ENCODE measurements around the gene OTUD4. TPM values are rescaled to one million over a fixed set of nuclear protein-coding genes. Genes with fewer than 3 reads are reported as not detected.
"Not testable (repeated sequence)": the region's sequence is repeated elsewhere in the genome, so short reads cannot be mapped to it uniquely, and the experiment has no call there.

The OTUD4 gene
- 100 to 1,000 TPM in 1 of 10 donors, 10 to 100 TPM in 9; 54.0 to 102 (median 75.1) TPM for polyA plus RNA-seq (ENCODE audit: insufficient read length in 10 of 10)
- long read RNA-seq, donor 1, full-length matches to known transcripts: 2 of 2 reads
- long read RNA-seq, donor 1, partial matches to known transcripts: 0 of 2 reads
- long read RNA-seq, donor 1, other reads (novel, unspliced or antisense): 0 of 2 reads
- long read RNA-seq, donor 2, full-length matches to known transcripts: 2 of 2 reads
- long read RNA-seq, donor 2, partial matches to known transcripts: 0 of 2 reads
- long read RNA-seq, donor 2, other reads (novel, unspliced or antisense): 0 of 2 reads
- long read RNA-seq, donor 3: 0 reads
- long read RNA-seq, donor 4, full-length matches to known transcripts: 3 of 3 reads
- long read RNA-seq, donor 4, partial matches to known transcripts: 0 of 3 reads
- long read RNA-seq, donor 4, other reads (novel, unspliced or antisense): 0 of 3 reads
- long read RNA-seq, donor 5, full-length matches to known transcripts: 2 of 2 reads
- long read RNA-seq, donor 5, partial matches to known transcripts: 0 of 2 reads
- long read RNA-seq, donor 5, other reads (novel, unspliced or antisense): 0 of 2 reads
- long read RNA-seq, donor 6, full-length matches to known transcripts: 5 of 5 reads
- long read RNA-seq, donor 6, partial matches to known transcripts: 0 of 5 reads
- long read RNA-seq, donor 6, other reads (novel, unspliced or antisense): 0 of 5 reads
- long read RNA-seq, donor 7, full-length matches to known transcripts: 2 of 2 reads
- long read RNA-seq, donor 7, partial matches to known transcripts: 0 of 2 reads
- long read RNA-seq, donor 7, other reads (novel, unspliced or antisense): 0 of 2 reads
- long read RNA-seq, donor 8, full-length matches to known transcripts: 2 of 2 reads
- long read RNA-seq, donor 8, partial matches to known transcripts: 0 of 2 reads
- long read RNA-seq, donor 8, other reads (novel, unspliced or antisense): 0 of 2 reads
- long read RNA-seq, donor 9, partial matches to known transcripts: 6 of 6 reads
- long read RNA-seq, donor 9, other reads (novel, unspliced or antisense): 0 of 6 reads

- peak; percentile 95 to 98 (median 96) for DNase-seq
Measured at GRCh38 chr4:145180298-145181090, at the start of gene OTUD4. TSS of gene OTUD4 (minus strand) at chr4:145180589. CDS start at chr4:145179973, 616 bp downstream.

DNA sequence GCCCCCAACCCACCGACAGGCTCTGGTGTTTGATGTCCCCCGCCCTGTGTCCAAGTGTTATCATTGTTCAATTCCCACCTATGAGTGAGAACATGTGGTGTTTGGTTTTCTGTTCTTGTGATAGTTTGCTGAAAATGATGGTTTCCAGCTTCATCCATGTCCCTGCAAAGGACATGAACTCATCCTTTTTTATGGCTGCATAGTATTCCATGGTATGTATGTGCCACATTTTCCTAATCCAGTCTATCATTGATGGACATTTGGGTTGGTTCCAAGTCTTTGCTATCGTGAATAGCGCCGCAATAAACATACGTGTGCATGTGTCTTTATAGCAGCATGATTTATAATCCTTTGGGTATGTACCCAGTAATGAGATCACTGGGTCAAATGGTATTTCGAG is 42.8 kb upstream of the OTUD4 start:
- not testable (repeated sequence) for DNase-seq

DNA sequence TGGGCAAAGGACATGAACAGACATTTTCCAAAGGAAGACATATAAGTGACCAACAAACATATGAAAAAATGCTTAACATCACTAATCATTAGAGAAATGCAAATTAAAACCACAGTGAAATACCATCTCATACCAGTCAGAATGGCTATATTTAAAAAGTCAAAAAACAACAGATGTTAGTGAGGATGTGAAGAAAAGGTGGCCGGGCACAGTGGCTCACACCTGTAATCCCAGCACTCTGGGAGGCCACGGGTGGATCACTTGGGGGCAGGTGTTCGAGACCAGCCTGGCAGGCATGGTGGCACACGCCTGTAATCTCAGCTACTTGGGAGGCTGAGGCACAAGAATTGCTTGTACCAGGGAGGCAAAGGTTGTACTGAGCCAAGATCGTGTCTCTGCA is 41.1 kb upstream of the OTUD4 start:
- DNase-seq: not testable (repeated sequence)

- no peak for DNase-seq
Measured at GRCh38 chr4:145219090-145219489, 38.7 kb upstream of the OTUD4 start.

GRCh38 chr4:145218251-145218650 is 37.9 kb upstream of the OTUD4 start:
- peak in 2 of 3 donors; percentile 27 to 28 for DNase-seq

GRCh38 chr4:145217349-145217748 is 37.0 kb upstream of the OTUD4 start:
- no peak for DNase-seq

DNA sequence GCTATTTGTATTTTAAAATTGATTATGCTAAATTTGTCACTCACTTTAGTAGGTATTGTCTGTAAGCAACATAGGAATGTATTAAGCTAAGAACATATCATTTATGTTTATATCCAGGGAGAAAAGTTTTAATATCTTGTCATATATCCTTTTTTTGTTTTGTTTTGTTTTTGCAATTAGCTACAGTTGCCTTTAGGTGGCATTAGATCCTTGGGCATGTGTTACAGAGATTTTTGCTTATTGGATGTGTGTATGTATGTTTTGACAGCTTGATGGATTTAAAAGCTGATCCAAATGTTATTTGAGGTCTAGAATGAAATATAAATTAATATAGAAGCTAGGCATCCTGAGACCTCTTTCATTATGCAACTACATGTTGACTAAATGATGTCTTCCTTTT is 36.1 kb upstream of the OTUD4 start:
- DNase-seq: peak in 1 of 3 donors; percentile 55

GRCh38 chr4:145213245-145213644 is 32.9 kb upstream of the OTUD4 start:
- no peak for DNase-seq

DNA sequence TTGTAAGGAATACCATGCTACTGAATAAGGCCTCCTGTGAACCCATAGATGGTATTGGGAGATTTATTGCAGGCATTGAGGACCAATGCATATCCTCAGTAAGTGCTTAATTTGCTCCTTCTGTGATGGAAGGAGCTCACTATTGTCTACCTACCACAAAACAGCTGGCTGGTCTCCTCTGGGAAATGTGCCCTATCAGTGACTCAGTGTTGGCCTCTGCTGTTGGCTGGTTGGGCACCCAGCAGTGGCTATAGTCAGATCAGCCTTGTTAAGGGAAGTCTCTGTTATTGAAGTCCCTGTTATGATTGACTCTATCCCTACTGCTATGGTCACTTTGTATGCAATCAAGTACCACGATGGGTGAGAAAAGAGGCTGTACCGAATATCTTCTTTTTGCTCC is 27.5 kb upstream of the OTUD4 start:
- DNase-seq: no peak

GRCh38 chr4:145203410-145203809 is 23.0 kb upstream of the OTUD4 start:
- DNase-seq: no peak

- DNase-seq: no peak
Measured at GRCh38 chr4:145200366-145200765, 20.0 kb upstream of the OTUD4 start.

- no peak for DNase-seq
Measured at GRCh38 chr4:145199051-145199716, 18.8 kb upstream of the OTUD4 start.

DNA sequence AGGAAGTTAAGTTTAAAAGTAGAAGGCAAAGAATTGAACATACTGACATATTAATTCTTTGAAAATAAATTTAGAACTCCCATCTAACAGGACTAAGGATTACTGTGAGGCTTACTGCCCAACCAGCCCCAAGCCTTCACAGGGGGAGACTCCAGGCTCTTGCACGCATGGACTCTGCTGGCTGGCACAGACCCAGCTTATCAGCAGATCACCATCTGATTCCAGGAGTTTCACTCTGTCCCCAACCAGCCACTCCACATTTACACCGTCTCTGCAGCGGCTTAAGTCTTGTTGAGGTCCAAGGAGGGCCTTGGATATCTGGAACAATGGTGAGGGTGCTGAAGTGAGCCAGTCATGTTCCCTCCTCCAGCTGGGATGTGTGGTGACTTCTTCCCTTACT is 16.4 kb upstream of the OTUD4 start:
- DNase-seq: no peak

DNA sequence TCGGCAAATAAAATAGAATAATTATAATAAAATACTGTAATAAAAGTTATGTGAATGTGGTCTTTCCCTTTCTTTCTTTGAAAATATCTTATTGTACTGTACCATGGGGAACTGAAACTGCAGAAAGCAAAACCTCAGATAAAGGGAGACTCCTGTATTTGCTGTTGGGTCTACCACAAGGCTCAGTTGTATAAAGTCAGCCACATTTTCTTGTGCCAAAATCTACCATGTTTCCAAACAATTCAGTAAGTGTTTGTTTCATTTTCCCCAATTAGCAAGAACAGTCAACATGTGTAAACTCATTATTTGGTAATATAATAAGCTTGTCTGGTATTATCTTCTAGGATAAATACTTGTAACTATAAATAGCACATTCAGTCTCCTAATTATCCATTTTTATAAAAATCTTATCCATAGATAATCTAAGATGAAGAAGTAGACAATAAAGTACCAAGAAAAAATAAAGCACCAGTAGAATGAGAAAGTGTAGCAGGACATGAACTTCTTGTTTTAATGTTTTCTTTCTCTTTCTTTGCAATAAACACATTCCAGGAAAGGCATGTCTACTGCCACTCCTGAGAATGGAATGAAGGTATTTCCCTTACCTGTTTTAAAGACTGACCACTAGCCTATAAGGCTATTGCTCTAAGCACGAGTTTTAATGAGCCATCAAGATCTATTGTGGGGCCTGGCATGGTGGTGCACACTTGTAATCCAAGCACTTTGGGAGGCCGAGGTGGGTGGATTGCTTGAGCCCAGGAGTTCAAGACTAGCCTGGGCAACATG is 15.0 kb upstream of the OTUD4 start:
- DNase-seq: no peak

GRCh38 chr4:145189981-145190380 is 9.6 kb upstream of the OTUD4 start:
- no peak for DNase-seq

GRCh38 chr4:145186729-145187128 is 6.3 kb upstream of the OTUD4 start:
- no peak for DNase-seq

- DNase-seq: no peak
Measured at GRCh38 chr4:145183581-145183980, 3.2 kb upstream of the OTUD4 start.

- DNase-seq: no peak
Measured at GRCh38 chr4:145183023-145183422, 2.6 kb upstream of the OTUD4 start.

DNA sequence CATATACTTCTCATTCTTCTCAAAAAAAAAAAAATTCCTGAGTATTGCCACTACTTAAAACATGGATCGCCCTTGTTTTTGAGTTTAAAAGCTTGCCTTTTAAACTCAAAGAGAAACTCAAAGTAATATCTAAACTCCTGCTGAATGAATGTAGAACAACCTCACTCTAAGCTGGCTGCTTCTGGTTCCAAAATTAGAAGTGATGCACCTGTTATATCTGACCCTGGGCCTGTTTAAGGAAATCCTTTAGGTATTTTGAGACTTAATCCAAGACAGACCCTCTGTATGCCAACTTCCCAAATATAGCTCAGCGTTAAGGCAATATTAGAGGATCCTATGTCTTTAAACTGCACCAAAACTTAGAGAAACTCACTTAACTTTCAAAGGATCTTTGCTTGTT is 1.8 kb upstream of the OTUD4 start:
- peak in 1 of 3 donors; percentile 16 for DNase-seq

- DNase-seq: no peak
Measured at GRCh38 chr4:145181091-145181501, 707 bp upstream of the OTUD4 start.
